Measurements from ENCODE around the gene C11orf21. TPM values are rescaled to one million over a fixed set of nuclear protein-coding genes. Genes with fewer than 3 reads are reported as not detected.

Gene C11orf21
- total and polyA plus RNA-seq, 9 of the 15 experiments (the other 6 are each of a cell fraction or from before 2014, with no cell fraction given) = 0.10 to 2.6 (median 2.0) TPM

DNA sequence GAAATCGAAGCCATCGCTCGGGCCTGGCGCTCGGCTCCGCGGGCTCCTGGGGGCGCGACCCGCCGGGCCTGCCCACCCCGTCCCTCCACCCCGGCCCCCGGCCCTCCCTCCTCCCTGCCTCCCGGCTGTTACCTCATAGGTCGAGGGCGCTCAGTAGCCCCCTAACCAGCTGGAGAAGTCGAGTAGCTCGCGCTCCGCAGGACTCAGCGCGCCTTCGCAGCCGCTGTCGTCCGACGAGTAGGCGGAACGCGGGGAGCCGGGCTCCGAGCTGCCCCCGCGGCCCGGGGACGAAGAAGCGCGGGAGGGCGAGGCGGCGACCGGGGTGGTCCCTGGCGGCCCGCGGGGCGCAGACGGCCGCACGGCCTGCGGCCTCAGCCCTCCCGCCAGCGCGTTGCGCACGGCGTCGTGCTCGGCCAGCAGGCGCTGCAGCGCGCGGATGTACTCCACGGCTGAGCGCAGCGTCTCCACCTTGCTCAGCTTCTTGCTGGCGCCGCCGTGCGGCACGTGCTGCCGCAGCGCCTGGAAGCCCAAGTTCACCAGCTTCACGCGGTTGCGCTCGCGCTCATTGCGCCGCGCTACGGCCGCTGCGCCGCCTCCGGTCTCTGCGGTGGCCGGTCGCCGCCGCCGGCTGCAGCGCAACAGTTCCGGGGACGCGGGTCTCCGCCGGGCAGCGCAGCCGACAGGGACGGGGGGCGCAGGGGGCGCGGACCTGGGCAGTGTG is 32.0 kb downstream of the C11orf21 start (continued):
- peak in 1 of 2 experiments; percentile 62; a peak in 1 of 4 replicates for TF ChIP-seq UBTF (IDR thresholded peaks at IDR 0.05; ENCODE audit: borderline replicate concordance in 1 of 2, low read depth in 2 of 2, low read length in 2 of 2)
- TF ChIP-seq, protein P1, sequence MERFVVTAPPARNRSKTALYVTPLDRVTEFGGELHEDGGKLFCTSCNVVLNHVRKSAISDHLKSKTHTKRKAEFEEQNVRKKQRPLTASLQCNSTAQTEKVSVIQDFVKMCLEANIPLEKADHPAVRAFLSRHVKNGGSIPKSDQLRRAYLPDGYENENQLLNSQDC (CRISPR knock-in tag; IDR thresholded peaks at IDR 0.05) = no peak
- TF ChIP-seq ZNF740 (CRISPR knock-in tag; IDR thresholded peaks at IDR 0.05) = peak; percentile 38; the same call in 1 of the 2 replicates
- no peak for TF ChIP-seq ZNF740 (tag; IDR thresholded peaks at IDR 0.05)
- TF ChIP-seq ZNF263 (CRISPR knock-in tag; IDR thresholded peaks at IDR 0.05; ENCODE audit: borderline replicate concordance) = peak; percentile 44; the same call in 1 of the 2 replicates
- no peak for TF ChIP-seq HSF4 (CRISPR knock-in tag; IDR thresholded peaks at IDR 0.05; ENCODE audit: borderline replicate concordance)
- no peak for TF ChIP-seq JUN (IDR thresholded peaks at IDR 0.05; ENCODE audit: borderline replicate concordance, low read depth, low read length)
- TF ChIP-seq JUN (CRISPR knock-in tag; IDR thresholded peaks at IDR 0.05; ENCODE audit: borderline replicate concordance) = peak; percentile 94
- TF ChIP-seq CTBP1 (IDR thresholded peaks at IDR 0.05; ENCODE audit: borderline replicate concordance) = peak; percentile 47; the same call in 1 of the 2 replicates
- TF ChIP-seq KHSRP (IDR thresholded peaks at IDR 0.05) = no peak
- no peak for TF ChIP-seq NFE2 (IDR thresholded peaks at IDR 0.05; ENCODE audit: low read depth)
- TF ChIP-seq, protein P2, sequence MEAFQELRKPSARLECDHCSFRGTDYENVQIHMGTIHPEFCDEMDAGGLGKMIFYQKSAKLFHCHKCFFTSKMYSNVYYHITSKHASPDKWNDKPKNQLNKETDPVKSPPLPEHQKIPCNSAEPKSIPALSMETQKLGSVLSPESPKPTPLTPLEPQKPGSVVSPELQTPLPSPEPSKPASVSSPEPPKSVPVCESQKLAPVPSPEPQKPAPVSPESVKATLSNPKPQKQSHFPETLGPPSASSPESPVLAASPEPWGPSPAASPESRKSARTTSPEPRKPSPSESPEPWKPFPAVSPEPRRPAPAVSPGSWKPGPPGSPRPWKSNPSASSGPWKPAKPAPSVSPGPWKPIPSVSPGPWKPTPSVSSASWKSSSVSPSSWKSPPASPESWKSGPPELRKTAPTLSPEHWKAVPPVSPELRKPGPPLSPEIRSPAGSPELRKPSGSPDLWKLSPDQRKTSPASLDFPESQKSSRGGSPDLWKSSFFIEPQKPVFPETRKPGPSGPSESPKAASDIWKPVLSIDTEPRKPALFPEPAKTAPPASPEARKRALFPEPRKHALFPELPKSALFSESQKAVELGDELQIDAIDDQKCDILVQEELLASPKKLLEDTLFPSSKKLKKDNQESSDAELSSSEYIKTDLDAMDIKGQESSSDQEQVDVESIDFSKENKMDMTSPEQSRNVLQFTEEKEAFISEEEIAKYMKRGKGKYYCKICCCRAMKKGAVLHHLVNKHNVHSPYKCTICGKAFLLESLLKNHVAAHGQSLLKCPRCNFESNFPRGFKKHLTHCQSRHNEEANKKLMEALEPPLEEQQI (IDR thresholded peaks at IDR 0.05) = no peak
- peak in 1 of 2 experiments; percentile 87; a peak in 1 of 4 replicates for TF ChIP-seq TEAD1 (CRISPR knock-in tag; IDR thresholded peaks at IDR 0.05)
- TF ChIP-seq, protein P3, sequence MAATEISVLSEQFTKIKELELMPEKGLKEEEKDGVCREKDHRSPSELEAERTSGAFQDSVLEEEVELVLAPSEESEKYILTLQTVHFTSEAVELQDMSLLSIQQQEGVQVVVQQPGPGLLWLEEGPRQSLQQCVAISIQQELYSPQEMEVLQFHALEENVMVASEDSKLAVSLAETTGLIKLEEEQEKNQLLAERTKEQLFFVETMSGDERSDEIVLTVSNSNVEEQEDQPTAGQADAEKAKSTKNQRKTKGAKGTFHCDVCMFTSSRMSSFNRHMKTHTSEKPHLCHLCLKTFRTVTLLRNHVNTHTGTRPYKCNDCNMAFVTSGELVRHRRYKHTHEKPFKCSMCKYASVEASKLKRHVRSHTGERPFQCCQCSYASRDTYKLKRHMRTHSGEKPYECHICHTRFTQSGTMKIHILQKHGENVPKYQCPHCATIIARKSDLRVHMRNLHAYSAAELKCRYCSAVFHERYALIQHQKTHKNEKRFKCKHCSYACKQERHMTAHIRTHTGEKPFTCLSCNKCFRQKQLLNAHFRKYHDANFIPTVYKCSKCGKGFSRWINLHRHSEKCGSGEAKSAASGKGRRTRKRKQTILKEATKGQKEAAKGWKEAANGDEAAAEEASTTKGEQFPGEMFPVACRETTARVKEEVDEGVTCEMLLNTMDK (IDR thresholded peaks at IDR 0.05; ENCODE audit: borderline replicate concordance, insufficient read depth, low read depth, low read length, poor library complexity, severe bottlenecking) = peak; percentile 71
- 0 out of 2 replicates have a peak, but pooled peaks have one; percentile 37 for TF ChIP-seq ZNF232 (CRISPR knock-in tag; IDR thresholded peaks at IDR 0.05)
- TF ChIP-seq DMBX1 (CRISPR knock-in tag; IDR thresholded peaks at IDR 0.05; ENCODE audit: borderline replicate concordance) = no peak
- TF ChIP-seq BACH1 (tag; IDR thresholded peaks at IDR 0.05) = no peak
- peak in 1 of 2 experiments; percentile 36; a peak in 1 of 4 replicates for TF ChIP-seq MAZ (CRISPR knock-in tag; conservative IDR thresholded peaks at IDR 0.05 in 1 of 2, IDR thresholded peaks at IDR 0.05 in 1 of 2)
- TF ChIP-seq ZNF239 (CRISPR knock-in tag; IDR thresholded peaks at IDR 0.05) = no peak

Measured in K562 (cell line).